NAMALWA (cell line): ENCODE measurements around the gene P2RY14.
A peak's percentile ranks its signal among the peaks of the same experiment; 100 is the strongest.

Experiments used
- DNase-seq: peaks from one replicate; pipeline ENCODE4 v3.0.0-alpha.2; 2015; ENCODE audit warnings: low spot score

P2RY14 gene

GRCh38 chr3:151278230-151278629, at the start of gene P2RY14:
P2RY14 (minus strand) TSS chr3:151278542; CDS start chr3:151214316, 64,226 bp downstream.
- peak; percentile 17 for DNase-seq

GRCh38 chr3:151327571-151328198, 49.3 kb upstream of the P2RY14 start:
- DNase-seq = peak; percentile 43

DNA sequence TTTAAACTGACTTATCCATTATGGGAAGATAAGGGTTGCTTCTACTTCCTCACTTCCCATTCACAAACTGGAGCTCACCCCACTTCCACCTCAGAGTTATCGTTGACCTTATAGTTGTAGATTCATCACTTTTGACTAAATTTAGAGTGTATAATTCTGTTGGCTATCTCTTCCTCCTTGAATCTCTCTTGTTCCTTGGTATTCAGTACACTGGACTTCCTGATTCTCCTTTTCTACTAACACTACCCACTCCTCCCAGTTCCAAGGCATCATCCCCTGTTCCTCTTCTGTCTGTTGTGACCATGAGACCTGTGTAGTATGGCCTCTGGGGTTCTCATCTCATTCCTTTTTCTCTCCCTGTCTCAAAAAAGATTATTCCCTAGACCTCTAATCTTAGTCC, 44.2 kb upstream of the P2RY14 start:
- DNase-seq = no peak

- no peak for DNase-seq
These were observed 43.2 kb upstream of the P2RY14 start for GRCh38 chr3:151321526-151321925.

- no peak for DNase-seq
These were observed 41.8 kb upstream of the P2RY14 start for GRCh38 chr3:151320131-151320530.

- no peak for DNase-seq
These were observed 41.3 kb upstream of the P2RY14 start for GRCh38 chr3:151319628-151320027.

DNA sequence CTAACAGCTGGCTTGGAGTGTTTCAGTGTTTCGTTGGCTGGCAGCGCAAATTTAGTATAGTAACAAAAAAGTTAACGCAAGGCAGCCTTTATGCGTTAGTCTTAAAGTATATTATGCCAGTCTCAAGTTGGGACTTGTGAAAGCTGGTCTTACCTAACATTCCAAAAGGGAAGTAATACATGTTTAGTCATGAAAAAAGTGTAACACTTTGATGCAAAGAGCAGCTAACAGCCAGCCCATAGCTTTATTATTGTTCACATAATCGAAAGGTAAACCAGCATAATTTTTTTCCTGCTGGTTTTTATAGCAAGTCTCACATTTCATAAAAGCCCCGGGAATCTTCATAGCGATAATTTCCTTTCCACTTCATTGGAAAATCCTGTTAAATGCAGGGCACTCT, 40.6 kb upstream of the P2RY14 start:
- DNase-seq = no peak

DNA sequence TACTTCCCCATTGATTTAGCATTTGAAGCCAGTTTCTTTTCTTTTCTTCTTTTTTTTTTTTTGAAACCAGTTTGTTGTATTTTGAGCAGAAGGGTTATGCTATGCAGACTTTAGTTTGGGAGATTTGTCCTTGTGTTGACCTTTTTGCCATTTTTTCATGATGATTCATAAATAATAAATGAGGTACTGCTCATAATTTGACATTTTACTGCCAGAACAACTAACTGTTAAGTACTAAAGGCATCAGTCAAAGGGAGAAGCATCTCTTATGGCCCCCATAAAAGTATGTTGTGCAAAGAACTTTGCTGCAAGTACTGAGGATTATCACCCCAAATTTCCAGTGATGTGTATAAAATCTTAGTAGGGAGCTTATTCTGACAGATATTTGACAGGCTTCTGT, 40.0 kb upstream of the P2RY14 start:
- no peak for DNase-seq

GRCh38 chr3:151316267-151316991, 38.1 kb upstream of the P2RY14 start, which contains the start of gene GPR87:
GPR87 (minus strand) TSS chr3:151316820; CDS start chr3:151300100, 16,720 bp downstream.
- DNase-seq = no peak

- no peak for DNase-seq
These were observed 37.5 kb upstream of the P2RY14 start for GRCh38 chr3:151315846-151316245.

- no peak for DNase-seq
These were observed 36.8 kb upstream of the P2RY14 start for GRCh38 chr3:151315136-151315535.

GRCh38 chr3:151314593-151314992, 36.3 kb upstream of the P2RY14 start:
- DNase-seq = no peak

DNA sequence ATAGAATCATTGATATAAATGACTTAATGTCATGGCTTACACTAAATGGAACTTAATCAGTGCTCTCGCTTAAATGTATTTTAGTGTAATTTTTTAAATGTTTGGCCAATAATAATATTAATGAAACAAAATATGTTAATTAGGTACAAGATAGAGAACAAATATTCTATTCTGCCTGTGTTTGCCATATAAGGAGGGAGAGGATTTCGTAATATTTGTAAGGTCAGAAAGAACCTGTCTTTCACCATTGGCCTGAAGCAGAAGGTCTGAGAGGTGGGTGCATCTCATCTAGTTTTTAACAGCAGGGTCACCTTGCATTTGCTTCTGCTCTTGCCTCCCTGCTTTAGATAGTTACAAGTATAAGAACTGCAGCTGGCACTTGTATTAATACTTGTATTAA, 35.8 kb upstream of the P2RY14 start:
- no peak for DNase-seq

DNA sequence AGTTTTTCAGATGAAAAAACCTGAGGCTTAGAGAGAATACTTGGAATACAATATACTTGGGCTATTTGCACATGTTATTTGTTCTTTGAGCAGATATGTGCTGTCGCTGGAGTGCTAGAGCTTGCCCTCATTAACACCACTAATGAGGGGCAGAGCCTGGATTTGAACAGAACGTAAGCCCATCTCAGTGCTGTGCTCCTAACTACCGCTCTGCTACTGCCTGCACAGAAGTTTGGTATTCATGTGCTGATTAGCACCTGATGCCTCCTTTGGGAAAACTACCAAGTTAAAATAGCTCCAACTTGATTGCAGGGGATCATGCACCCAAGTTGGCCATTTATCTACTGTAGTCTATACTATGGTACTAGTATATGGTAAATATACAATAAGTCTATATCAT, 34.6 kb upstream of the P2RY14 start:
- no peak for DNase-seq

- DNase-seq = no peak
These were observed 31.2 kb upstream of the P2RY14 start for GRCh38 chr3:151309566-151309965.

GRCh38 chr3:151307583-151308488, 29.5 kb upstream of the P2RY14 start:
- DNase-seq = no peak

DNA sequence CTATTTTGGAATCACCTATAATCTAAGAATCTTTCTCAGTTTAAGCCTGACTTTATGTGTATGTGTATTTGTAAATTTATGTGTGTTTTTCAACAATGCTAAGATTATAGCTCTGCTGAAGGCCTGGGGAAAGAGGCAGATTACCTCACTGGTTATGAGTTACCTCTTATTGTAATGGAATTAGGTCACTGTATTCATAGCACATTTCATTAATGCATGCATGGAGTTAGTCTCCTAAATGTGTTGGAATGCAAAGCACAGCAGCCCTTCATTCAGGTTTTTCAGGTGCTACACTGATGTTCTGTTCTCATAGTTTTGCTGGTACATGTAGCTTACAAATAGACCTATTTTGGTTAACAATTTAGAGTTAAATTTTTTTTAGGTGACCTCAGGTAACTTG, 28.8 kb upstream of the P2RY14 start:
- DNase-seq = no peak

- DNase-seq = no peak
These were observed 27.9 kb upstream of the P2RY14 start for GRCh38 chr3:151306168-151306810.

- no peak for DNase-seq
These were observed 27.4 kb upstream of the P2RY14 start for GRCh38 chr3:151305775-151306151.

DNA sequence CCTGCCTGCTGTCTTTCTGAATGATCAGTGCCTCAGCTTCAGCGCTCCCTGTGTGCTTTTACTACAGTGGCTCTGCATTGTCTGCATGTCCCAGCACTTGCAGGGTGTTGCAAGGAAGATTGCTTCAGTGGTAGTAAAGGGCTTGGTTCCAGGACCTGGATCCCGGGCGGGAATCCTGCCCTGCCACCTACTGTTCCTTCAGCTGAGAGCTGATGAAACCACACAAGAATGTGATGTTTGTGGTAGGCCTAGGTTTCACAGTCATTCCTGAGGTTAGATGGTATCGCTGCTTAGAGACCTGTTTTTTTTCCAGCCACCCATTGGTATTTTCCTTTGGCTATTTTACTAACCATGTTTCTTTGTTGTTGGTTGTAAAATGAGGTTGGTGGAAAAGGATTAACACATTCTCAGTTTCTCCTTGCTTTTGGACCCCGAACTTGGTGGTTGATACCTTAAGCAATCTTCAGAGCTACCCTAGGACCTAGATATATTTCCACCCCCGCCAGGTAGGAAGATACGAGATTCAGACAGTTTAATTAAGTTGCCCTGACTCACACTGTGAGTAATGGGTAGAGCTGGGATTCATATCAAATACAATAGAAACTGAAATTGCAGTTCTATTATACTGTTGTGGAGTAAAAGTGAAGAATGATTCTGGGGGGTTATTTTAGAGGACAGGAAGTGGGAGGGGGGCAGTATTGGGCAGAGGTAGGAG, 26.9 kb upstream of the P2RY14 start:
- DNase-seq = no peak

DNA sequence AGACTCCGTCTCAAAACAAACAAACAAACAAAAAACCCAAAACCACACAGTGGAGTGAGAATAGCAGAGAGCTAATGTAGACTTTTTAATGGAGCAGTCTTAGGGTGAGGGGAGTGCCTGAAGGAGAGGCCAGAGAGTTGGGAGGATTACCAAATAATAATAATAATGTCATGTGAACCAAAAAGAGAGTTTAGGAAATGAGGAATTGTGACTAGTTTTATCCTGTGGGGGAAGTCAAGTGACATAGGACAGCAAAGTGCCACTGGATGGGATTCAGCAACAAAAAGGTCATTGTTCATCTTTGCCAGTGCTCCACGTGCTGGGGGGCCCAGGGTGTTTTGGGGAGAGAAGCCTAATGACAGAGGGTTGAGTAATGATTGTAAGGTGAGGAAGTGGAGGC, 25.4 kb upstream of the P2RY14 start:
- no peak for DNase-seq

DNA sequence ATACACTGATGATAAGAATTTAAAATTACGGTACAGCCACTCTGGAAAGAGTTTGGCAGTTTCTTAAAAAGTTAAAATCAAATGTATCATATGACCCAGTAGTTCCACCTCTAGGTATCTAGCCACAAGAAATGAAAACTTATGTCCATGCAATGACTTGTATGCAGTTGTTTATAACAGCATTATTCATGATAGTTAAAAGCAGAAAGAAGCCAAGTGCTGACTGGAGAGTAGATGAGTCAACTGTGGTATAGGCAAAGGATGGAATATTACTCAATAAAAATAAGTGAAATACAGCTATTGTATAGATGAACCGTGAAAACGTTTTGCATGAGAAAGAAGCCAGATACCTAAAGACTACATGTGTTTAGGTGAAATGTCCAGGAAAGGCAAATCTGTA, 23.4 kb upstream of the P2RY14 start:
- DNase-seq = no peak
